Heart left ventricle (tissue), 16 donors: ENCODE data around the gene EOMES. TPM values are rescaled to one million over a fixed set of nuclear protein-coding genes. Genes with fewer than 3 reads are reported as not detected.

Experiments used
- ATAC-seq, 4 donors: fragments of 200-7000 bp; cut with Tn5 transposase; one replicate each; pipeline ENCODE4 v1.9.1; 2020 to 2022; ENCODE audit warnings: moderate library complexity in 4 of 4, mild to moderate bottlenecking in 3 of 4, moderate number of reproducible peaks in 1 of 4
- DNase-seq, 5 donors: peaks; one replicate each; pipeline ENCODE4 v3.0.0-alpha.2; 2020
- H3K27ac ChIP-seq, 12 donors: fragments of 200-600 bp; sonication (generic) in 4 of 12; one replicate each; pipeline versions ENCODE4 v1.5.0 to v1.8.0; 2016 to 2022; ENCODE audit warnings: mild to moderate bottlenecking in 2 of 12
- H3K27me3 ChIP-seq, 9 donors: fragments of 200-600 bp; sonication (generic) in 2 of 9; one replicate each; pipeline versions ENCODE4 v1.5.1 to v1.8.0; 2016 to 2022; ENCODE audit warnings: mild to moderate bottlenecking in 3 of 9
- H3K36me3 ChIP-seq, 9 donors: fragments of 200-600 bp; sonication (generic) in 2 of 9; one replicate each; pipeline versions ENCODE4 v1.5.0 to v1.8.0; 2018 to 2022; ENCODE audit warnings: mild to moderate bottlenecking in 2 of 9
- H3K4me1 ChIP-seq, 12 donors: fragments of 200-600 bp; sonication (generic) in 4 of 12; one replicate each; pipeline versions ENCODE4 v1.5.0 to v1.8.0; 2016 to 2022; ENCODE audit warnings: mild to moderate bottlenecking in 3 of 12
- H3K4me3 ChIP-seq, 12 donors: fragments of 200-600 bp; sonication (generic) in 4 of 12; one replicate each; pipeline versions ENCODE4 v1.5.0 to v1.8.0; 2017 to 2022; ENCODE audit warnings: mild to moderate bottlenecking in 9 of 12, moderate library complexity in 4 of 12
- H3K9me3 ChIP-seq, 12 donors: fragments of 200-600 bp; sonication (generic) in 4 of 12; one replicate each; pipeline versions ENCODE4 v1.5.0 to v1.8.0; 2016 to 2022; ENCODE audit warnings: mild to moderate bottlenecking in 1 of 12
- CTCF ChIP-seq, 12 donors: fragments of 200-600 bp; sonication (generic) in 4 of 12; IDR thresholded peaks; one replicate each; pipeline versions ENCODE4 v1.5.0 to v1.8.0; 2018 to 2022; ENCODE audit warnings: antibody characterized with exemption in 12 of 12, mild to moderate bottlenecking in 5 of 12
- POLR2A ChIP-seq, 2 donors: fragments of 450-650 bp; IDR thresholded peaks; one replicate each; pipeline ENCODE4 v1.6.1; 2017; ENCODE audit warnings: antibody characterized with exemption in 2 of 2, mild to moderate bottlenecking in 2 of 2, moderate library complexity in 2 of 2
- WGBS, 4 donors: extraction: QIAGEN DNeasy Blood & Tissue Kit in 2 of 4; methylation state at CpG; one replicate each; pipeline versions ENCODE4 v1.1.5 to v1.1.7; 2013 to 2018; 5-methylcytosine and 5-hydroxymethylcytosine counted together
- intact Hi-C, 10 donors: fragments of 100-400 bp; cut with DNase I; formaldehyde crosslinking; loops; one replicate each; pipeline versions ENCODE4 v1.11.1 to v1.14.2; 2022
- polyA plus RNA-seq, 2 donors: library from polyadenylated mRNA; stranded (reverse); fragments of 200-250 nt; gene quantifications; one replicate each; pipeline ENCODE4 v1.2.3, GENCODE V29; 2013
- total RNA-seq, 9 donors: library from RNA; depleted of rRNA in 2 of 9; stranded (reverse); fragments of >200 nt in 2 of 9; fragmentation: NEBNext Ultra II Directional in 3 of 9; extraction: Animal tissue kit (Norgen Biotek cat#: 25700) in 3 of 9; gene quantifications; one replicate each; pipeline versions ENCODE4 v1.1.0 to v1.2.4, GENCODE V29; 2016 to 2023
- donor health status: ischemic (EF 13 %, LVEDD 7.1; RV severe dilation, severe dysfunction).
- donor health status: healthy with polysubstance abuse.
- donor health status: DM: no; HTN: yes; CAD: no.
- donor health status: DM: no; HTN: no; CAD: no.
- donor health status: ischemic (EF 25% LVEDD 6.9; RV normal size, moderate dysfunction).
- donor health status: ischemic (EF 25% LVEDD 5.7; RV mildly dilated, moderate dysfunction).
- donor health status: healthy.
- donor health status: DM: yes; HTN: yes; CAD: no.
- donor health status: ischemic (EF 35%, LVEDD 5.7; RV mildly dilated, moderate dysfunction).
- donor health status: nonischemic (EF 11% LVEDD 7.7; RV severe dilation, severe dysfunction).
- donor health status: DM: yes; HTN: yes; CAD: no.
- donor health status: PGD.
- donor health status: ischemic (EF 29% LVEDD 5.4; RV normal size, mild dysfunction).
- donor health status: nonischemic (EF 23%, LVEDD 6.1; RV moderate dilation, normal function).

Gene EOMES
- total and polyA plus RNA-seq, 11 donors = 0.04 to 2.1 (median 0.13) TPM; not detected in 3

- H3K36me3 ChIP-seq = no peaks in the 10 kb centered on the region
- 60 to 69% (median 63%) methylated on average over 2 of the region's 2 CpGs for WGBS, 4 donors
- intact Hi-C loops = no loop called here
- H3K4me3 ChIP-seq = no peak overlapping the region
- DNase-seq (no peak), ATAC-seq (no peak)
- H3K9me3 ChIP-seq = no peaks in the 10 kb centered on the region
- TF ChIP-seq POLR2A (IDR thresholded peaks at IDR 0.05) (no peak), CTCF (IDR thresholded peaks at IDR 0.05) (no peak)
- no peaks in the 10 kb centered on the region for H3K4me1 ChIP-seq
- H3K27ac ChIP-seq = no peak overlapping the region
- H3K27me3 ChIP-seq = peaks cover 0 to 9% (median 0%) of the 10 kb centered on the region in 9 donors
Observed at GRCh38 chr3:27740854-27741253, 18.7 kb upstream of the EOMES start.

- Histone ChIP-seq H3K27ac (no peak overlapping the region), H3K4me1 (no peaks in the 10 kb centered on the region), H3K9me3 (no peaks in the 10 kb centered on the region), H3K27me3 (peaks cover 0 to 14% (median 6%) of the 10 kb centered on the region in 9 donors), H3K36me3 (no peaks in the 10 kb centered on the region), H3K4me3 (no peak overlapping the region)
- intact Hi-C loops = no loop called here
- DNase-seq = no peak
- no peak for ATAC-seq
- no peak for TF ChIP-seq POLR2A (IDR thresholded peaks at IDR 0.05)
- TF ChIP-seq CTCF (IDR thresholded peaks at IDR 0.05) = no peak
Observed at GRCh38 chr3:27737091-27737490, 15.0 kb upstream of the EOMES start.

GRCh38 chr3:27730774-27731659, 8.9 kb upstream of the EOMES start:
- Histone ChIP-seq H3K27me3 (peaks cover 27 to 70% (median 57%) of the 10 kb centered on the region in 9 donors), H3K4me3 (no peak overlapping the region), H3K9me3 (no peaks in the 10 kb centered on the region), H3K36me3 (no peaks in the 10 kb centered on the region), H3K27ac (no peak overlapping the region), H3K4me1 (peaks cover 0 to 26% (median 11%) of the 10 kb centered on the region in 12 donors)
- DNase-seq (no peak), ATAC-seq (no peak)
- whole genome bisulfite sequencing, 4 donors = 3 to 8% (median 5%) methylated on average over 31 of the region's 31 CpGs
- TF ChIP-seq POLR2A (IDR thresholded peaks at IDR 0.05) (no peak), CTCF (IDR thresholded peaks at IDR 0.05) (no peak)
- intact Hi-C loops = no loop called here

GRCh38 chr3:27729748-27730611, 7.9 kb upstream of the EOMES start:
- Histone ChIP-seq H3K36me3 (no peaks in the 10 kb centered on the region), H3K4me1 (peaks cover 0 to 26% (median 11%) of the 10 kb centered on the region in 12 donors), H3K4me3 (peak overlapping the region in 10 of 12 donors; percentile 11 to 43 (median 28)), H3K9me3 (no peaks in the 10 kb centered on the region), H3K27me3 (peaks cover 36 to 81% (median 65%) of the 10 kb centered on the region in 9 donors), H3K27ac (no peak overlapping the region)
- intact Hi-C loops = no loop called here
- WGBS, 4 donors = 1 to 2% (median 2%) methylated on average over 37 to 41 of the region's 41 CpGs
- TF ChIP-seq POLR2A (IDR thresholded peaks at IDR 0.05) = no peak
- TF ChIP-seq CTCF (IDR thresholded peaks at IDR 0.05) = no peak
- ATAC-seq (peak in 2 of 4 donors; percentile 46 to 74), DNase-seq (peak in 1 of 5 donors; percentile 46)
